OCI-LY3 (cell line): ENCODE data around the gene AKIRIN1.
"Not testable (repeated sequence)": the region's sequence is repeated elsewhere in the genome, so short reads cannot be mapped to it uniquely, and the experiment has no call there.

Experiments used
- H2AFZ ChIP-seq: fragments of 200-600, 300-600 bp; shearing (Covaris generic); 2 replicates; pipeline ENCODE4 v1.6.0; 2014; ENCODE audit warnings: antibody characterized with exemption, low read depth, low read length
- H3K27ac ChIP-seq: fragments of 200-600, 300-600 bp; sonication (generic); 2 replicates; pipeline ENCODE4 v1.5.1; 2014; ENCODE audit warnings: mild to moderate bottlenecking, low read length, moderate library complexity, mixed read lengths
- H3K27me3 ChIP-seq: fragments of 200-600, 300-600 bp; sonication (generic); 2 replicates; pipeline ENCODE4 v1.6.1; 2014; ENCODE audit warnings: low read depth, low read length, mixed read lengths
- H3K36me3 ChIP-seq: fragments of 200-600, 300-600 bp; sonication (generic); replicated peaks from 2 replicates; pipeline ENCODE3; 2014; ENCODE audit warnings: low read depth, low read length, mixed read lengths
- H3K4me1 ChIP-seq: fragments of 300-600, 200-600 bp; sonication (generic); 2 replicates; pipeline ENCODE4 v1.6.1; 2014; ENCODE audit warnings: low read length, mixed read lengths
- H3K4me2 ChIP-seq: fragments of 200-600, 300-600 bp; sonication (generic); 2 replicates; pipeline ENCODE4 v1.6.1; 2014; ENCODE audit warnings: low read length, mixed read lengths
- H3K4me3 ChIP-seq: fragments of 300-600, 200-600 bp; sonication (generic); 2 replicates; pipeline ENCODE4 v1.5.1; 2014; ENCODE audit warnings: antibody characterized with exemption, mild to moderate bottlenecking, low read length, moderate library complexity
- H3K79me2 ChIP-seq: fragments of 300-600, 200-600 bp; shearing (Covaris generic); 2 replicates; pipeline ENCODE4 v1.6.1; 2014; ENCODE audit warnings: mild to moderate bottlenecking, low read length, mixed read lengths
- H3K9ac ChIP-seq: fragments of 300-600, 200-600 bp; shearing (Covaris generic); 2 replicates; pipeline ENCODE4 v1.6.0; 2014; ENCODE audit warnings: mild to moderate bottlenecking, low read length, moderate library complexity
- H3K9me3 ChIP-seq: fragments of 200-600, 300-600 bp; shearing (Covaris generic); 2 replicates; pipeline ENCODE4 v1.6.1; 2014; ENCODE audit warnings: low read length, mixed read lengths; ENCODE audit not compliant: insufficient read depth
- H4K20me1 ChIP-seq: fragments of 200-600, 300-600 bp; sonication (generic); 2 replicates; pipeline ENCODE4 v1.6.1; 2016; ENCODE audit warnings: low read length, mixed read lengths; ENCODE audit not compliant: insufficient read depth
- EZH2phosphoT487 ChIP-seq: fragments of 200-600 bp; shearing (Covaris generic); IDR thresholded peaks from 2 replicates; pipeline ENCODE4 v1.6.1; 2018; ENCODE audit warnings: antibody characterized with exemption, mixed run types, low read depth
- TF ChIP-seq, protein P1 (sequence below): fragments of 200-600, 300-600 bp; sonication (generic); IDR thresholded peaks from 2 replicates; pipeline ENCODE4 v1.5.1; 2014; ENCODE audit warnings: antibody characterized with exemption, low read length, low read depth

Gene AKIRIN1

DNA sequence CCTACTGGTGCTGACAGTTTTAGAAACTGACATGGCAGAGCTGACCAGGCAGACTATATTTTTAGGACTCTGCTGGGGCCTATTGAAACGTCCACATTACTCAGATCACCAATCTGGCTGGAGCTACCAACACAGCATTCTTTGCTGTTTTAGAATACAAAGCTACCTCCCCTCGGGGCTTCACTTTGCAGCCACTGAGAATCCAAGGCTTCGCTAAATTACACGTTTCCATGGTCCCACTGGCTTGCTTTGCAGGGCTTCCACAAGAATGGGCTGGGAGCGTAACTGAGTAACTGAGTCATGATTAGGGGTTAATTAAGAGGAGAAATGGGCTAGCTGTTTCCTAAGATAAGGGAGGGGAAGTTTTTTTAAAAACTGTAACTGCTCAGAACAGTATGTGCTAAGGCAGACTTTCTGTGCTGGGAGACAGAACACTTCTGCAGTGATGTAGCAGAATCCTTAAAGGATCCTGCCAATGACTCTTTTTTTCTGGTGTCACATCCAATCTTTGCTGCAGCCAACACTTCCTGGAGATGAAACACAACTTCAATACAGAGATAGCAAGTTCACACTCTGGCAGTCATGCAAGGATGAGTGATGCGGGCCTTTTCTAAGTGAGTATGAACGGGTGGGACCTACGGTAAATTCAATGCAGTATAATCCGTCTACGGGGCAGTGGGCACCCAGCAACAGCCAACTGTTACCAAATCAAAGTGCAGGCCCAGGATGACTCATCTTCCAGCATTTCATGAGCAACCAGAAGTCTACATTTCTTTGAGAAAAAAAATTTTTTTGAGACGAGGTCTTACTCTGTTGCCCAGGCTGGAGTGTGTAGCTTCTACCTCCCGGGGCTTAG is 56.5 kb downstream of the AKIRIN1 start:
- Histone ChIP-seq H3K9me3 (no peaks in the 10 kb centered on the region), H3K4me2 (no peak overlapping the region), H2AFZ (no peak overlapping the region), H3K36me3 (no peaks in the 10 kb centered on the region), H3K79me2 (no peaks in the 10 kb centered on the region), H4K20me1 (no peaks in the 10 kb centered on the region), H3K4me1 (no peaks in the 10 kb centered on the region), H3K27me3 (no peaks in the 10 kb centered on the region), H3K27ac (no peak overlapping the region), H3K9ac (no peak overlapping the region), H3K4me3 (no peak overlapping the region)
- TF ChIP-seq EZH2phosphoT487: no peak
- TF ChIP-seq, protein P1, sequence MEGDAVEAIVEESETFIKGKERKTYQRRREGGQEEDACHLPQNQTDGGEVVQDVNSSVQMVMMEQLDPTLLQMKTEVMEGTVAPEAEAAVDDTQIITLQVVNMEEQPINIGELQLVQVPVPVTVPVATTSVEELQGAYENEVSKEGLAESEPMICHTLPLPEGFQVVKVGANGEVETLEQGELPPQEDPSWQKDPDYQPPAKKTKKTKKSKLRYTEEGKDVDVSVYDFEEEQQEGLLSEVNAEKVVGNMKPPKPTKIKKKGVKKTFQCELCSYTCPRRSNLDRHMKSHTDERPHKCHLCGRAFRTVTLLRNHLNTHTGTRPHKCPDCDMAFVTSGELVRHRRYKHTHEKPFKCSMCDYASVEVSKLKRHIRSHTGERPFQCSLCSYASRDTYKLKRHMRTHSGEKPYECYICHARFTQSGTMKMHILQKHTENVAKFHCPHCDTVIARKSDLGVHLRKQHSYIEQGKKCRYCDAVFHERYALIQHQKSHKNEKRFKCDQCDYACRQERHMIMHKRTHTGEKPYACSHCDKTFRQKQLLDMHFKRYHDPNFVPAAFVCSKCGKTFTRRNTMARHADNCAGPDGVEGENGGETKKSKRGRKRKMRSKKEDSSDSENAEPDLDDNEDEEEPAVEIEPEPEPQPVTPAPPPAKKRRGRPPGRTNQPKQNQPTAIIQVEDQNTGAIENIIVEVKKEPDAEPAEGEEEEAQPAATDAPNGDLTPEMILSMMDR: no peak

DNA sequence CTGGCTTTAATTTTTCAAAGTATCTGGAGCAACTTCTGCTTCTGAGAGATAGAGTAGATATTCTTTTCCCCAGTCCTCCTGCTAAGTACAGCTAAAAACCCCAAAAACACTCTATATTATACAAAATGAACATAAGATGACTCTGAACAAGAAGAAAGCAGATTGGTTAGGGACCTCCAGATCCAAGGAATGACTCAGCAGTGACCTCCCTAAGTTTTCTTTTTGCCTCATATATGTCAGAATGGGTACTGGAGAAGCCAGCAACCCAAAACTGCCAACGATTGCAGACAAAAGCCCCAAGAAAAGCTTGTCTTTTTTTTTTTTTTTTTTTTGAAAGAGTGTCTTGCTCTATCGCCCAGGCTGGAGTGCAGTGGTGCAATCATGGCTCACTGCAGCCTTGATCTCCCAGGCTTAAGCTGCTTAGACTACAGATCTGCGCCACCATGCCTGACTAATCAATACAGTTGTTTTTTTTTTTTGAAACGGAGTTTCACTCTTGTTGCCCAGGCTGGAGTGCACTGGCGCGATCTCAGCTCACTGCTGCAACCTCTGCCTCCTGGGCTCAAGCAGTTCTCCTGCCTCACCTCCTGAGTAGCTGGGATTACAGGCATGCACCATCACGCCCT is 57.8 kb downstream of the AKIRIN1 start:
- Histone ChIP-seq H3K79me2 (no peaks in the 10 kb centered on the region), H3K9me3 (no peaks in the 10 kb centered on the region), H3K9ac (no peak overlapping the region), H2AFZ (no peak overlapping the region), H3K4me3 (no peak overlapping the region), H3K4me2 (no peak overlapping the region), H3K27ac (no peak overlapping the region), H3K36me3 (no peaks in the 10 kb centered on the region), H3K4me1 (no peaks in the 10 kb centered on the region), H4K20me1 (no peaks in the 10 kb centered on the region), H3K27me3 (no peaks in the 10 kb centered on the region)
- TF ChIP-seq, protein P1: no peak
- TF ChIP-seq EZH2phosphoT487: no peak

DNA sequence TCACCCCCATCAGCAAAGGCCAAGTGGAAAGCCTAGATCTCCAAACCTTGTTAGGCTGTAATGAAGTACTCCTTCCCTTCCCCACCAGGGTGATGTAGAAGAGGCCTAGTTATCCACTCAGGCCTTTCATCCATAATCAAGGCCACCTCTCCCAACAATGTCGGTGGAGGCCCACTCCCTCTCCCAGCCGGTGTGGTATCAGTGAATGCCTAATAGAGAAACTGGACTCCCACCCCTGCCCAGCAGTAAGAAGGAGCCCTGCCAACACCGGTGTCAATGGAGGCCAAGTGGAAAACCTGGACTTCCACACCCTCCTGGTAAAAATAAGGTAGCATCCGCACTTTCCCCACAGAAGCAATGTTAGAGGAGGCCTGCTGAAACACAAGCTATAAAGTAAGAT is 58.9 kb downstream of the AKIRIN1 start:
- H3K27me3 ChIP-seq: no peaks in the 10 kb centered on the region
- H3K9me3 ChIP-seq: no peaks in the 10 kb centered on the region
- H3K27ac ChIP-seq: no peak overlapping the region
- no peaks in the 10 kb centered on the region for H3K36me3 ChIP-seq
- H3K9ac ChIP-seq: no peak overlapping the region
- H3K4me1 ChIP-seq: no peaks in the 10 kb centered on the region
- TF ChIP-seq, protein P1: no peak
- no peak for TF ChIP-seq EZH2phosphoT487
- no peak overlapping the region for H3K4me2 ChIP-seq
- H3K4me3 ChIP-seq: no peak overlapping the region
- no peak overlapping the region for H2AFZ ChIP-seq
- no peaks in the 10 kb centered on the region for H4K20me1 ChIP-seq
- no peaks in the 10 kb centered on the region for H3K79me2 ChIP-seq

DNA sequence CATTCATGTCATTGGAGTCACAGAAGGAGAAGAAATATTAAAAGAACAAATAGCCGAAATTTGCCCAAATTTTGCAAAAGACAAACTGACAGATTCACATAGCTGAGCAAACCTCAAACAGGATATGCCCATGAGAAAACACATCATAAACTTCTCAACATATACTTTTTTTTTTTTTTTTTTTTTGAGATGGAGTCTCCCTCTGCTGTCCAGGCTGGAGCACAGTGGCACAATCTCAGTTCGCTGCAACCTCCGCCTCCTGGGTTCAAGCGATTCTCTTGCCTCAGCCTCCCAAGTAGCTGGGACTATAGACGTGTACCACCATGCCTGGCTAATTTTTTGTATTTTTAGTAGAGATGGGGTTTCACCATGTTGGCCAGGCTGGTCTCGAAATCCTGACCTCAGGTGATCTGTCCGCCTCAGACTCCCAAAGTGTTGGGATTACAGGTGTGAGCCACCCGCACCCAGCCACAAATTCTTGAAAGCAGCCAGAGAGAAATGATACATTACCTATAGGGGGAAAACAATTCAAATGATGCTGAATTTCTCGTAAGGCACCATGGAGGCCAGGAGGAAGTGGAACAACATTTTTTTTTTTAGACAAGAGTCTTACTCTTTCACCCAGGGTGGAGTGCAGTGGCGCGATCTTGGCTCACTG is 60.2 kb downstream of the AKIRIN1 start:
- H3K4me1 ChIP-seq, H3K4me2 ChIP-seq, H4K20me1 ChIP-seq, H3K9me3 ChIP-seq, H3K27me3 ChIP-seq, H3K4me3 ChIP-seq, H3K79me2 ChIP-seq, H2AFZ ChIP-seq, H3K36me3 ChIP-seq, H3K27ac ChIP-seq, H3K9ac ChIP-seq: not testable (repeated sequence)
